DOHH2 (cell line): ENCODE data around the gene NDFIP1.

Source experiments
- H3F3A ChIP-seq: fragments of 200-600 bp; sonication (generic), shearing (Covaris generic); 2 replicates; pipeline ENCODE4 v1.6.0; 2016; ENCODE audit warnings: antibody characterized with exemption, mild to moderate bottlenecking; ENCODE audit not compliant: control insufficient read depth, insufficient read depth
- H3K27ac ChIP-seq: fragments of 200-600 bp; sonication (generic); 2 replicates; pipeline ENCODE4 v1.5.1; 2014; ENCODE audit warnings: low read depth, mild to moderate bottlenecking, low read length, moderate library complexity
- H3K27me3 ChIP-seq: fragments of 200-600 bp; sonication (generic); 2 replicates; pipeline ENCODE4 v1.6.1; 2014; ENCODE audit warnings: mild to moderate bottlenecking, low read length, mixed read lengths; ENCODE audit not compliant: control insufficient read depth
- H3K36me3 ChIP-seq: fragments of 200-600 bp; sonication (generic); 2 replicates; pipeline ENCODE4 v1.6.1; 2014; ENCODE audit warnings: mild to moderate bottlenecking, low read length, moderate library complexity, mixed read lengths; ENCODE audit not compliant: control insufficient read depth
- H3K4me1 ChIP-seq: fragments of 200-600 bp; sonication (generic); 2 replicates; pipeline ENCODE4 v1.6.1; 2014; ENCODE audit warnings: mild to moderate bottlenecking, low read length, mixed read lengths; ENCODE audit not compliant: control insufficient read depth
- H3K4me2 ChIP-seq: fragments of 200-600 bp; sonication (generic); 2 replicates; pipeline ENCODE4 v1.6.0; 2014; ENCODE audit warnings: mild to moderate bottlenecking, low read length, moderate library complexity
- H3K4me3 ChIP-seq: fragments of 200-600 bp; sonication (generic); 2 replicates; pipeline ENCODE4 v1.5.1; 2014; ENCODE audit warnings: mild to moderate bottlenecking, low read length, mixed read lengths
- H3K79me2 ChIP-seq: fragments of 200-600 bp; sonication (generic); 2 replicates; pipeline ENCODE4 v1.6.1; 2014; ENCODE audit warnings: mild to moderate bottlenecking, low read length, mixed read lengths; ENCODE audit not compliant: control insufficient read depth
- H3K9me2 ChIP-seq: fragments of 200-600 bp; sonication (generic); replicated peaks from 2 replicates; pipeline ENCODE4 v1.6.1; 2014; ENCODE audit warnings: mild to moderate bottlenecking, low read length, mixed read lengths; ENCODE audit not compliant: control insufficient read depth
- H3K9me3 ChIP-seq: fragments of 200-600 bp; sonication (generic); 2 replicates; pipeline ENCODE4 v1.6.1; 2014; ENCODE audit warnings: antibody characterized with exemption, low read length, mixed read lengths; ENCODE audit not compliant: control insufficient read depth, insufficient read depth
- H4K20me1 ChIP-seq: fragments of 200-600 bp; sonication (generic); 2 replicates; pipeline ENCODE4 v1.6.0; 2014; ENCODE audit warnings: low read depth, mild to moderate bottlenecking, antibody characterized with exemption, low read length, moderate library complexity; ENCODE audit not compliant: control insufficient read depth, insufficient read depth
- EZH2phosphoT487 ChIP-seq: fragments of 200-600 bp; sonication (generic); IDR thresholded peaks from 2 replicates; pipeline ENCODE4 v1.6.1; 2017; ENCODE audit warnings: borderline replicate concordance, mild to moderate bottlenecking, antibody characterized with exemption, low read length, moderate library complexity, mixed read lengths
- TF ChIP-seq, protein P1 (sequence below): fragments of 200-600 bp; sonication (generic); IDR thresholded peaks from one replicate; pipeline ENCODE4 v1.5.1; 2014; ENCODE audit warnings: antibody characterized with exemption, mild to moderate bottlenecking, low read depth, low read length; ENCODE audit not compliant: poor library complexity, severe bottlenecking

Gene NDFIP1

DNA sequence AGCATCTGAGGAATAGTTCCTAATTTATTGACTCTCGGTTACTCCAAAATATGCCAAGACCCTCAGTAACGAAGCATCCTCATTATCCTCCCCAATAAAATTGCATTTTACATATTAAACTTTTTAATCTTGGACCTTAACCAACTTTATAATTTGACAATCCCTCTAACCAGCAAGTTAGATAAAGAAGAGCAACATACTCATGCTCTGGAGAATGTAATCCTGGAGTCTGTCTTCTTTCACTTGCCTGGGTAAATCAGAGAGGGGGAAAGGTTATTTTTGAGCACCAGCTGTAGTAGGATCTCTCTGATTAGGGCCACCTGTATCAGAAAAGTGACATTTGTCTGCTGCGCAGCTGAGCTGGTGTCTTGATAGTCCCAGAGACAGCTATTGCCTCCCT is 59.8 kb downstream of the NDFIP1 start:
- H3K4me3 ChIP-seq: no peak overlapping the region
- H3K9me2 ChIP-seq: no peaks in the 10 kb centered on the region
- H3K27ac ChIP-seq: no peak overlapping the region
- no peak for TF ChIP-seq EZH2phosphoT487
- TF ChIP-seq, protein P1, sequence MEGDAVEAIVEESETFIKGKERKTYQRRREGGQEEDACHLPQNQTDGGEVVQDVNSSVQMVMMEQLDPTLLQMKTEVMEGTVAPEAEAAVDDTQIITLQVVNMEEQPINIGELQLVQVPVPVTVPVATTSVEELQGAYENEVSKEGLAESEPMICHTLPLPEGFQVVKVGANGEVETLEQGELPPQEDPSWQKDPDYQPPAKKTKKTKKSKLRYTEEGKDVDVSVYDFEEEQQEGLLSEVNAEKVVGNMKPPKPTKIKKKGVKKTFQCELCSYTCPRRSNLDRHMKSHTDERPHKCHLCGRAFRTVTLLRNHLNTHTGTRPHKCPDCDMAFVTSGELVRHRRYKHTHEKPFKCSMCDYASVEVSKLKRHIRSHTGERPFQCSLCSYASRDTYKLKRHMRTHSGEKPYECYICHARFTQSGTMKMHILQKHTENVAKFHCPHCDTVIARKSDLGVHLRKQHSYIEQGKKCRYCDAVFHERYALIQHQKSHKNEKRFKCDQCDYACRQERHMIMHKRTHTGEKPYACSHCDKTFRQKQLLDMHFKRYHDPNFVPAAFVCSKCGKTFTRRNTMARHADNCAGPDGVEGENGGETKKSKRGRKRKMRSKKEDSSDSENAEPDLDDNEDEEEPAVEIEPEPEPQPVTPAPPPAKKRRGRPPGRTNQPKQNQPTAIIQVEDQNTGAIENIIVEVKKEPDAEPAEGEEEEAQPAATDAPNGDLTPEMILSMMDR: no peak
- H4K20me1 ChIP-seq: no peaks in the 10 kb centered on the region
- H3K9me3 ChIP-seq: no peaks in the 10 kb centered on the region
- no peaks in the 10 kb centered on the region for H3K4me1 ChIP-seq
- no peaks in the 10 kb centered on the region for H3K79me2 ChIP-seq
- H3K4me2 ChIP-seq: no peak overlapping the region
- no peaks in the 10 kb centered on the region for H3F3A ChIP-seq
- H3K36me3 ChIP-seq: no peaks in the 10 kb centered on the region
- H3K27me3 ChIP-seq: peaks cover 5% of the 10 kb centered on the region; the same call in 1 of the 2 replicates

DNA sequence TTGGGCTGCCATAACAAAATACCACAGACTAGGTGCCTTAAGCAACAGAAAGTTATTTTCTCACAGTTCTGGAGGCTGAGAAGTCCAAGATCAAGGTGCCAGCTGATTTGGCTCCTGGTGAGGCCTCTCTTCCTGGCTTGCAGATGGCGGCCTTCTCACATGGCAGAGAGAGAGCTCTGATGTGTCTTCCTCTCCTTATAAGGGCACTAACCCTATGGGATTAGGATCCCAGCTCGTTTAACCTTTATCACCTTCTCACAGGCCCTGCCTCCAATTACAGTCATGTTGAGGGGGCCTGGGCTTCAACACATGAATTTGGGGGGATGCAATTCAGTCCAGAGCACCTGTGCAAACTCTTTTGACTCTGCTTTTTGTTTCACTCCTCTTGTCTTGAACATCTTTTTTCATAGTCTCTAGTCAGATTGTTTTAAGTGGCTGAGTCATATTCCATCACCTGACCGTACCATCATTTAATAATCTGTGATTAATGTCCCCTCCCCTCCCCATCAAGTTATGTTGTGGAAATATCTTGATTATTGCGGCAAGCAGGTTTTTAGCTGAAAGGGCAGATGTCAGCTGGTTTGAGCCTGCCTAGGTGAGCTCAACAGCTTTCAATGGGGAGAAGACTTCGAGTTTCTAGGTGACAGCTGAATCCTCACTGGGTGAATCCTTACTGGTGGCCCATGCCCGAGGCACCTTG is 61.8 kb downstream of the NDFIP1 start:
- TF ChIP-seq, protein P1: no peak
- no peak for TF ChIP-seq EZH2phosphoT487
- H3K36me3 ChIP-seq: no peaks in the 10 kb centered on the region
- H3K9me3 ChIP-seq: no peaks in the 10 kb centered on the region
- no peaks in the 10 kb centered on the region for H3K9me2 ChIP-seq
- no peaks in the 10 kb centered on the region for H4K20me1 ChIP-seq
- no peak overlapping the region for H3K4me2 ChIP-seq
- H3K27ac ChIP-seq: no peak overlapping the region
- H3K27me3 ChIP-seq: peaks cover 5% of the 10 kb centered on the region; the same call in 1 of the 2 replicates
- no peaks in the 10 kb centered on the region for H3K4me1 ChIP-seq
- no peaks in the 10 kb centered on the region for H3F3A ChIP-seq
- H3K79me2 ChIP-seq: no peaks in the 10 kb centered on the region
- H3K4me3 ChIP-seq: no peak overlapping the region

DNA sequence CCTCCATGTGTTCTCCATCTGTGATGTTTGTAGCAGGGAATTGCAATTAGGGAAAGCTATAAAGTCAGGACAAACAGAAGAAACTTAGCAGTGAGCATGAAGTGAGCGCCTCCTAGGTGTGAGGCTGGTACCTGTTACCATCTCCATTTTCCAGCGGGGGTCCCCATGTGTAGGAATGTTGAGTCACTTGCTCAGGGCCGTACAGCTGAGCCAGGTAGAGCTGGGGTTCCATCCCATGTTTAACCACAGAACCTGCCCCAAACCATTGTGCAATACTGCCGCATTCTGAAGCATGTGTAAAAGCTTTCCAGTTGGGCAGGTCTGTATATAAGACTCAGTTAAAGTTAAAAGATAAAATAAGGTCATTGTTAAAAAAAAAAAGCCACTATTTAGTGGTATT is 62.7 kb downstream of the NDFIP1 start:
- H3K4me3 ChIP-seq: no peak overlapping the region
- TF ChIP-seq, protein P1: no peak
- TF ChIP-seq EZH2phosphoT487: no peak

More for the DNA sequence above, 62.7 kb downstream of the NDFIP1 start:
- H3K4me1 ChIP-seq: no peaks in the 10 kb centered on the region
- peaks cover 5% of the 10 kb centered on the region; the same call in 1 of the 2 replicates for H3K27me3 ChIP-seq
- no peaks in the 10 kb centered on the region for H4K20me1 ChIP-seq
- no peaks in the 10 kb centered on the region for H3K9me3 ChIP-seq
- no peaks in the 10 kb centered on the region for H3K9me2 ChIP-seq
- no peaks in the 10 kb centered on the region for H3K79me2 ChIP-seq
- no peaks in the 10 kb centered on the region for H3K36me3 ChIP-seq
- H3K27ac ChIP-seq: no peak overlapping the region
- H3K4me2 ChIP-seq: no peak overlapping the region
- H3F3A ChIP-seq: no peaks in the 10 kb centered on the region
